Ovary (tissue), 9 donors: ENCODE results near the gene GXYLT2. TPM values are rescaled to one million over a fixed set of nuclear protein-coding genes. Genes with fewer than 3 reads are reported as not detected.

Source experiments
- DNase-seq, 5 donors: peaks; one replicate each; pipeline ENCODE4 v3.0.0-alpha.2; 2019 to 2020
- H3K27ac ChIP-seq, 2 donors: fragments of 200-600 bp; one replicate each; pipeline versions ENCODE4 v1.5.1 to v1.8.0; 2019 to 2022
- H3K27me3 ChIP-seq: fragments of 200-600 bp; one replicate; pipeline ENCODE4 v1.8.0; 2022
- H3K36me3 ChIP-seq: fragments of 200-600 bp; sonication (generic); one replicate; pipeline ENCODE4 v1.5.1; 2019
- H3K4me1 ChIP-seq: one replicate; pipeline ENCODE4 v1.8.1; 2013; ENCODE audit warnings: mild to moderate bottlenecking, moderate library complexity; ENCODE audit not compliant: insufficient read depth
- H3K4me3 ChIP-seq: fragments of 200-600 bp; sonication (generic); one replicate; pipeline ENCODE4 v1.5.1; 2017
- H3K9me3 ChIP-seq, 2 donors: fragments of 200-600 bp in 1 of 2; sonication (generic) in 1 of 2; one replicate each; pipeline versions ENCODE4 v1.5.1 to v1.8.1; 2013 to 2019; ENCODE audit warnings: mild to moderate bottlenecking in 1 of 2, moderate library complexity in 1 of 2
- WGBS, 3 donors: extraction: QIAGEN DNeasy Blood & Tissue Kit in 1 of 3; methylation state at CpG; one replicate each; pipeline versions ENCODE4 v1.1.5 to v1.1.7; 2013 to 2017; 5-methylcytosine and 5-hydroxymethylcytosine counted together
- intact Hi-C, 4 donors: fragments of 100-400 bp; cut with DNase I; formaldehyde crosslinking; loops; one replicate each; pipeline versions ENCODE4 v1.11.0 to v1.15.1; 2022 to 2023
- polyA plus RNA-seq, 2 donors: library from polyadenylated mRNA; stranded (reverse); fragments of 200-250 nt in 1 of 2; fragments of 350-450 nt in 1 of 2; fragmentation: Illumina TruSeq in 1 of 2; extraction: RNeasy Lipid Tissue Mini Kit (QIAGEN cat#74804) in 1 of 2; gene quantifications; one replicate each; pipeline ENCODE4 v1.2.3, GENCODE V29; 2013 to 2014
- small RNA-seq: library from RNA; depleted of rRNA; stranded (forward); fragments of <200 nt; gene quantifications from one replicate; pipeline ENCODE3, GENCODE V24; 2016
- total RNA-seq, 7 donors: library from RNA; depleted of rRNA in 2 of 7; stranded (reverse); fragments of >200 nt in 2 of 7; fragmentation: NEBNext Ultra II Directional in 3 of 7; extraction: Animal tissue kit (Norgen Biotek cat#: 25700) in 3 of 7; gene quantifications; one replicate each; pipeline versions ENCODE4 v1.1.0 to v1.2.4, GENCODE V29; 2016 to 2023
- TF ChIP-seq, protein P1 (sequence below), 3 donors: fragments of 450-650 bp in 2 of 3; fragments of 200-600 bp in 1 of 3; IDR thresholded peaks; one replicate each; pipeline versions ENCODE4 v1.5.1 to v1.8.0; 2016 to 2022; ENCODE audit warnings: antibody characterized with exemption in 3 of 3, mild to moderate bottlenecking in 1 of 3
- donor health status: DM: no; HTN: no; CAD: no; lungs with moderate emphysema.
- donor health status: DM: no; HTN: no; CAD: no.
- donor health status: Bipolar disorder and iron deficiency.
- donor health status: DM: yes; HTN: yes; CAD: no.
- donor health status: DM: no; HTN: no; CAD: no.
- donor health status: DM: yes; HTN: yes; CAD: no.

GXYLT2 gene
- total and polyA plus RNA-seq, 9 donors, result 9.4 to 86.0 (median 43.7) TPM

DNA sequence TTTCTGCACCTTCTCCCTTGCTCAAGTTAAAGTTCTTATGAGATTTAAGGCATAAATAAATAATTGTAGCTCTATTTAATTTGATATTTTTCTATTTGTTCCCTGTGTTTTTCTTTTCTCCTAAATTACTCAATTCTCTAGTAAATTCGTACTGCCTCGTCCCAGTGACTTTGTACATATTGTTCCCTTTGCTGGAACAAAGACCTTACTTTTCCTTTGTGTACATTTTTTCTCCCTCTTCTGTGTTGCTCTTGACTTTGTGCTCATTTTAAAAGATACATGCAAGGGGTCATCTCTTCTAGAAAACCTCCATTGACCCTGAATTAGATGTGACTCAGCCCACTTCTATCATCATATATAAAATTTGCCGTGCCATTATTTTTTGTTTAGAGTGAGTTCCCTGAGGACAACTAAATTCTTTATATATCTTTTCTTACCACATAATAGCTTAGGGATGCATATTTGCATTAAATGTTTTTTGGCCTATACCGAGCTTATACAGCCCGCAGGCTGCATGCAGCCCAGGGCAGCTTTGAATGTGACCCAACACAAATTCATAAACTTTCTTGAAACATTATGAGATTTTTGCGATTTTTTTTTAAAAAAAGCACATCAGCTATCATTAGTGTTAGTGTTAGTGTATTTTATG, 138.4 kb downstream of the GXYLT2 start:
- 60 to 76% (median 75%) methylated on average over 6 of the region's 6 CpGs for WGBS, 3 donors
- Histone ChIP-seq H3K27me3 (peaks cover 3% of the 10 kb centered on the region), H3K9me3 (no peaks in the 10 kb centered on the region), H3K36me3 (no peaks in the 10 kb centered on the region), H3K27ac (no peak overlapping the region), H3K4me3 (no peak overlapping the region), H3K4me1 (peaks cover 11% of the 10 kb centered on the region)
- intact Hi-C loops, result no loop called here
- DNase-seq, result no peak
- TF ChIP-seq, protein P1, sequence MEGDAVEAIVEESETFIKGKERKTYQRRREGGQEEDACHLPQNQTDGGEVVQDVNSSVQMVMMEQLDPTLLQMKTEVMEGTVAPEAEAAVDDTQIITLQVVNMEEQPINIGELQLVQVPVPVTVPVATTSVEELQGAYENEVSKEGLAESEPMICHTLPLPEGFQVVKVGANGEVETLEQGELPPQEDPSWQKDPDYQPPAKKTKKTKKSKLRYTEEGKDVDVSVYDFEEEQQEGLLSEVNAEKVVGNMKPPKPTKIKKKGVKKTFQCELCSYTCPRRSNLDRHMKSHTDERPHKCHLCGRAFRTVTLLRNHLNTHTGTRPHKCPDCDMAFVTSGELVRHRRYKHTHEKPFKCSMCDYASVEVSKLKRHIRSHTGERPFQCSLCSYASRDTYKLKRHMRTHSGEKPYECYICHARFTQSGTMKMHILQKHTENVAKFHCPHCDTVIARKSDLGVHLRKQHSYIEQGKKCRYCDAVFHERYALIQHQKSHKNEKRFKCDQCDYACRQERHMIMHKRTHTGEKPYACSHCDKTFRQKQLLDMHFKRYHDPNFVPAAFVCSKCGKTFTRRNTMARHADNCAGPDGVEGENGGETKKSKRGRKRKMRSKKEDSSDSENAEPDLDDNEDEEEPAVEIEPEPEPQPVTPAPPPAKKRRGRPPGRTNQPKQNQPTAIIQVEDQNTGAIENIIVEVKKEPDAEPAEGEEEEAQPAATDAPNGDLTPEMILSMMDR (IDR thresholded peaks at IDR 0.05), result no peak

Small RNAs within 50 kb of the gene (small RNA-seq; reads per million reads assigned to genes)
- not detected for gene RF00017

Other genes starting within 250 kb of the GXYLT2 start
- 10 to 100 TPM in 6 of 7 donors, 1 to 10 TPM in 1; 9.7 to 30.0 (median 18.2) TPM for gene SHQ1, start 39.6 kb upstream of the GXYLT2 start, total RNA-seq
- gene SHQ1, start 39.6 kb upstream of the GXYLT2 start, polyA plus RNA-seq, result 10 to 100 TPM in 1 of 2 donors, 1 to 10 TPM in 1; 6.6 to 14.6 TPM
- 10 to 100 TPM; 57.5 to 95.1 (median 81.6) TPM for gene PPP4R2, start 108.8 kb downstream of the GXYLT2 start, total RNA-seq
- 10 to 100 TPM; 19.2 to 20.5 TPM for gene PPP4R2, start 108.8 kb downstream of the GXYLT2 start, polyA plus RNA-seq
- gene EBLN2, start 173.6 kb downstream of the GXYLT2 start, total RNA-seq, result 10 to 100 TPM in 2 of 7 donors, 1 to 10 TPM in 5; 2.7 to 16.4 (median 6.4) TPM
- 1 to 10 TPM; 1.1 to 1.8 TPM for gene EBLN2, start 173.6 kb downstream of the GXYLT2 start, polyA plus RNA-seq